OCI-LY7 (cell line): ENCODE measurements around the gene SEMA6B. TPM values are rescaled to one million over a fixed set of nuclear protein-coding genes. Genes with fewer than 3 reads are reported as not detected.

Source experiments
- BruUV-seq: library from RNA; stranded (reverse); fragments of 400-500 nt; replicated peaks from 2 replicates; lab custom pipeline; 2021; lab: Mats Ljungman, UMichigan
- CTCF ChIA-PET: fragments of 300-600 bp; sonication (Branson Sonifier 250); formaldehyde crosslinking; loops from one replicate; lab custom pipeline; 2022; ENCODE audit warnings: antibody characterized with exemption; ENCODE audit not compliant: unreplicated experiment; lab: Charles Lee
- POLR2A ChIA-PET: fragments of 300-600 bp; sonication (Branson Sonifier 250); formaldehyde crosslinking; loops from one replicate; lab custom pipeline; 2022; ENCODE audit warnings: antibody characterized with exemption; lab: Charles Lee
- DNase-seq: peaks from one replicate; pipeline ENCODE4 v3.0.0-alpha.2; 2015; ENCODE audit warnings: low spot score
- H2AFZ ChIP-seq: fragments of 200-600 bp; sonication (generic), shearing (Covaris generic); 2 replicates; pipeline ENCODE4 v1.6.1; 2014; ENCODE audit warnings: mild to moderate bottlenecking, antibody characterized with exemption, low read length, moderate library complexity
- H3K27ac ChIP-seq: fragments of 200-600 bp; sonication (generic); 2 replicates; pipeline ENCODE4 v1.5.1; 2014; ENCODE audit warnings: mixed run types, low read depth, mild to moderate bottlenecking, moderate library complexity, low read length, inconsistent platforms; ENCODE audit not compliant: poor library complexity, severe bottlenecking
- H3K36me3 ChIP-seq: fragments of 200-600 bp; sonication (generic); 2 replicates; pipeline ENCODE4 v1.6.1; 2014; ENCODE audit warnings: mild to moderate bottlenecking, antibody characterized with exemption, low read length, moderate library complexity, mixed read lengths; ENCODE audit not compliant: insufficient read depth
- H3K4me1 ChIP-seq: fragments of 200-600 bp; sonication (generic); 2 replicates; pipeline ENCODE4 v1.5.1; 2014; ENCODE audit warnings: mild to moderate bottlenecking, low read length; ENCODE audit not compliant: insufficient read depth, poor library complexity, severe bottlenecking
- H3K4me2 ChIP-seq: fragments of 200-600 bp; sonication (generic); 2 replicates; pipeline ENCODE4 v1.6.1; 2014; ENCODE audit warnings: mild to moderate bottlenecking, low read length
- H3K4me3 ChIP-seq: fragments of 200-600 bp; sonication (generic); 2 replicates; pipeline ENCODE4 v1.5.1; 2014; ENCODE audit warnings: mild to moderate bottlenecking, low read depth, low read length; ENCODE audit not compliant: poor library complexity, severe bottlenecking
- H3K79me2 ChIP-seq: fragments of 200-600 bp; sonication (generic); 2 replicates; pipeline ENCODE4 v1.6.1; 2016; ENCODE audit warnings: low read depth, mild to moderate bottlenecking, low read length, moderate library complexity, mixed read lengths; ENCODE audit not compliant: insufficient read depth
- H3K9me2 ChIP-seq: fragments of 200-600 bp; sonication (generic); 2 replicates; pipeline ENCODE4 v1.6.1; 2016; ENCODE audit warnings: mild to moderate bottlenecking, low read length, mixed read lengths; ENCODE audit not compliant: insufficient read depth
- H3K9me3 ChIP-seq: fragments of 200-600 bp; sonication (generic); 2 replicates; pipeline ENCODE4 v1.6.1; 2014; ENCODE audit warnings: mild to moderate bottlenecking, mixed run types, low read length, mixed read lengths
- H4K20me1 ChIP-seq: fragments of 200-600 bp; sonication (generic); 2 replicates; pipeline ENCODE4 v1.6.1; 2014; ENCODE audit warnings: mild to moderate bottlenecking, antibody characterized with exemption, low read length, moderate library complexity, mixed read lengths; ENCODE audit not compliant: insufficient read depth
- EZH2phosphoT487 ChIP-seq: fragments of 200-600 bp; sonication (generic); IDR thresholded peaks from 2 replicates; pipeline ENCODE4 v1.6.1; 2018; ENCODE audit warnings: low read depth, borderline replicate concordance, mild to moderate bottlenecking, mixed run types, antibody characterized with exemption, low read length, moderate library complexity, mixed read lengths
- intact Hi-C: fragments of 100-400 bp; cut with micrococcal nuclease; formaldehyde crosslinking; loops from one replicate; pipeline ENCODE4 v1.10.0; 2022; ENCODE audit not compliant: unreplicated experiment
- total RNA-seq, 2 experiments: library from RNA; depleted of rRNA in 1 of 2; stranded (reverse); fragments of >200 nt in 1 of 2; shearing (Covaris generic) in 1 of 2; gene quantifications; 2 replicates each; pipeline ENCODE4 v1.2.3, GENCODE V29; 2014 to 2022
- TF ChIP-seq, protein P1 (sequence below): fragments of 200-600 bp; sonication (generic); conservative IDR thresholded peaks from 2 replicates; pipeline ENCODE4 v1.5.1; 2014; ENCODE audit warnings: mild to moderate bottlenecking, antibody characterized with exemption, low read length, moderate library complexity, mixed read lengths

Gene SEMA6B
- total RNA-seq, 2 experiments from 2014 or later = not detected

DNA sequence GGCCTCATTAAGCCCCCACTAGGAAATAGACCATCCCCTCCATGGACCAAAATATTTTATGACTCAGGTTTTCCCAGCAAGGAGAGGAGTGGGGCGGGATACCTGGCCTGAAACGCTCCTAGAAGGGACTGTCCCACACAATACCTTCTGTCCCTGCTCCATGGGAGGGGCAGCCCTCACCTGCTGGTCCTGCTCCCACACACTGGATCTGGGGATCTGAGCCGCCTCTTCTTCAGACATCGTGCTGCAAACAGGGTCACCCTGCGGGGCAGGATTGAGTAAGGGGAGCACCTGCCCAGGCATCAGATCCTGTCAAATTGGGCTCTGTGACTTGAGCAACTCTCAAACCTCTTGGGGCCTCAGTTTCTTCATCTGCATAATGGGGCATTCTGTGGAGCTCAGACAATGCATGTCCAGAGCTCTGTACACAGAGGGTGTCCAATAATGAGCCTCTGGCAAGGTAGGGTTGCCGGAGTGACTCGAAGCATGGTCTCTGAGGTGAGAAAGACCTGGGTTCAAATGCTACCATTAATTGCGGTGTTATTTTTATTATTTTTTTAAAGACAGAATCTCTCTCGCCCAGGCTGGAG lies 25.6 kb downstream of the SEMA6B start:
- Histone ChIP-seq H3K9me2 (no peaks in the 10 kb centered on the region), H3K4me3 (no peak overlapping the region), H2AFZ (no peak overlapping the region), H4K20me1 (no peaks in the 10 kb centered on the region), H3K9me3 (no peaks in the 10 kb centered on the region), H3K4me2 (no peak overlapping the region), H3K27ac (no peak overlapping the region), H3K4me1 (peaks cover 14% of the 10 kb centered on the region), H3K36me3 (no peaks in the 10 kb centered on the region), H3K79me2 (no peaks in the 10 kb centered on the region)
- DNase-seq = no peak
- intact Hi-C loops = no loop called here
- no TSS peak for BruUV-seq
- ChIA-PET CTCF (no interaction called here), POLR2A (interaction anchor here (0.6 to 1.5 kb wide), 2 partner anchors 10 to 285 kb away, joined by 3 read pairs; no protein-coding TSS in a partner anchor)
- TF ChIP-seq, protein P1, sequence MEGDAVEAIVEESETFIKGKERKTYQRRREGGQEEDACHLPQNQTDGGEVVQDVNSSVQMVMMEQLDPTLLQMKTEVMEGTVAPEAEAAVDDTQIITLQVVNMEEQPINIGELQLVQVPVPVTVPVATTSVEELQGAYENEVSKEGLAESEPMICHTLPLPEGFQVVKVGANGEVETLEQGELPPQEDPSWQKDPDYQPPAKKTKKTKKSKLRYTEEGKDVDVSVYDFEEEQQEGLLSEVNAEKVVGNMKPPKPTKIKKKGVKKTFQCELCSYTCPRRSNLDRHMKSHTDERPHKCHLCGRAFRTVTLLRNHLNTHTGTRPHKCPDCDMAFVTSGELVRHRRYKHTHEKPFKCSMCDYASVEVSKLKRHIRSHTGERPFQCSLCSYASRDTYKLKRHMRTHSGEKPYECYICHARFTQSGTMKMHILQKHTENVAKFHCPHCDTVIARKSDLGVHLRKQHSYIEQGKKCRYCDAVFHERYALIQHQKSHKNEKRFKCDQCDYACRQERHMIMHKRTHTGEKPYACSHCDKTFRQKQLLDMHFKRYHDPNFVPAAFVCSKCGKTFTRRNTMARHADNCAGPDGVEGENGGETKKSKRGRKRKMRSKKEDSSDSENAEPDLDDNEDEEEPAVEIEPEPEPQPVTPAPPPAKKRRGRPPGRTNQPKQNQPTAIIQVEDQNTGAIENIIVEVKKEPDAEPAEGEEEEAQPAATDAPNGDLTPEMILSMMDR = no peak
- no peak for TF ChIP-seq EZH2phosphoT487

DNA sequence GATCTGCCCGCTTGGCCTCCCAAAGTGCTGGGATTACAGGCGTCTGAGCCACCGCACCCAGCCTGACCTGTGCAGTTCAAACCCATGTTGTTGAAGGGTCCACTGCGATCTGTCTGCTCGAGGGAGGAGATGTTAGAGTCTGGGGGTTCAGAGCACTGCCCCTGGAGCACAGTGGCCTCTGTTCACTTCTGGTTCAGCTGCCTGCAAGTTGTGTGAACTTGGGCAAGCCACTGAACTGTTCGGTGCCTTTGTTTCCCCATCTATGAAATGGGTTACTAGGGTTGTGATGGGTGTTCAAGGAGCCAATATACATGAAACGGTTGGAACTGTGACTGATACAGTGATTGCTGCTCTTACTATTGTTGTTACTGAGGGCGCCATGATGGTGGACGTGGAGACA lies 26.1 kb downstream of the SEMA6B start:
- H3K27ac ChIP-seq = no peak overlapping the region
- no peaks in the 10 kb centered on the region for H3K9me3 ChIP-seq
- ChIA-PET CTCF (no interaction called here), POLR2A (no interaction called here)
- no peaks in the 10 kb centered on the region for H3K9me2 ChIP-seq
- BruUV-seq = no TSS peak
- DNase-seq = no peak
- no peak overlapping the region for H2AFZ ChIP-seq
- no peak overlapping the region for H3K4me3 ChIP-seq
- H3K4me2 ChIP-seq = no peak overlapping the region
- H4K20me1 ChIP-seq = no peaks in the 10 kb centered on the region
- TF ChIP-seq EZH2phosphoT487 = no peak
- TF ChIP-seq, protein P1 = no peak
- H3K36me3 ChIP-seq = no peaks in the 10 kb centered on the region
- peaks cover 14% of the 10 kb centered on the region for H3K4me1 ChIP-seq
- no peaks in the 10 kb centered on the region for H3K79me2 ChIP-seq
- intact Hi-C loops = no loop called here

DNA sequence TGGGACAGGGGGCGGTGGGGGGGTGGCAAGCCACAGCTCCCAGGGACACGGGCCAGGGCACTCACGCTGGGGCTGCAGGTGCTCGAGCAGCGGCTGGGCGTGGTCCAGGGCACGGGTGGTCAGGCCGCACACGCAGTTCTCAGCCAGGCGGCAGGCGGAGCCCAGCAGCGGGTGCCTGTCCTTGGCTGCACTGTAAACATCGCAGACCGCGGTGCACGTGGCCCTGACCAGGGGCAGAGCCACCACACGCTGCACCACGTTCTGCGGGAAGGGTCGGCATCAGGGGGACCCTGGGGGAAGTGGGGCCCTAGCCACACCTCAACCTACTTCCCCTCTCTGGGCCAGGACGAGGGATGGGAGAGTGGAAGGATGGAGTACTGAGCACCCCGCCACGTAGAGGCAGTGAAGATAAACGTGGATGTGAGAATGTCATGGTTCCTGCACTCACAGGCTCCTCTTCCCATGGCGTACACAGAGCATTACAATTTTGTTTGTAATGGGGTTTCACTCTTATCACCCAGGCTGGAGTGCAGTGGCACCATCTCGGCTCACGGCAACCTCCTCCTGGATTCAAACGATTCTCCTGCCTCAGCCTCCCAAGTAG lies 27.8 kb downstream of the SEMA6B start:
- Histone ChIP-seq H3K9me2 (no peaks in the 10 kb centered on the region), H3K4me3 (no peak overlapping the region), H3K36me3 (no peaks in the 10 kb centered on the region), H4K20me1 (no peaks in the 10 kb centered on the region), H3K9me3 (no peaks in the 10 kb centered on the region), H3K79me2 (no peaks in the 10 kb centered on the region), H3K27ac (no peak overlapping the region), H3K4me2 (no peak overlapping the region), H3K4me1 (peaks cover 14% of the 10 kb centered on the region), H2AFZ (no peak overlapping the region)
- TF ChIP-seq, protein P1 = no peak
- TF ChIP-seq EZH2phosphoT487 = no peak
- no peak for DNase-seq
- intact Hi-C loops = no loop called here
- CTCF ChIA-PET = no interaction called here
- POLR2A ChIA-PET = no interaction called here
- no TSS peak for BruUV-seq
